GM23248 (cell line): ENCODE measurements around the gene BICC1.

Source experiments
- EZH2 ChIP-seq: fragments of 200-600 bp; sonication (generic); IDR thresholded peaks from 2 replicates; pipeline ENCODE4 v1.6.1; 2018; ENCODE audit warnings: antibody characterized with exemption, mild to moderate bottlenecking; ENCODE audit not compliant: insufficient read depth, poor library complexity, severe bottlenecking
- EZH2phosphoT487 ChIP-seq: fragments of 200-600 bp; sonication (generic); IDR thresholded peaks from 2 replicates; pipeline ENCODE4 v1.6.1; 2018; ENCODE audit warnings: antibody characterized with exemption, moderate library complexity, mild to moderate bottlenecking, low read depth; ENCODE audit not compliant: insufficient read depth

- TF ChIP-seq EZH2phosphoT487 (no peak), EZH2 (no peak)
These were observed 269.3 kb downstream of the BICC1 start for GRCh38 chr10:58781873-58782488.
